Measurements from ENCODE around the gene PLA2G7. TPM values are rescaled to one million over a fixed set of nuclear protein-coding genes. Genes with fewer than 3 reads are reported as not detected.

The PLA2G7 gene
- total and polyA plus RNA-seq, 2 experiments from 2014 or later = 1.5 TPM; not detected in 1

DNA sequence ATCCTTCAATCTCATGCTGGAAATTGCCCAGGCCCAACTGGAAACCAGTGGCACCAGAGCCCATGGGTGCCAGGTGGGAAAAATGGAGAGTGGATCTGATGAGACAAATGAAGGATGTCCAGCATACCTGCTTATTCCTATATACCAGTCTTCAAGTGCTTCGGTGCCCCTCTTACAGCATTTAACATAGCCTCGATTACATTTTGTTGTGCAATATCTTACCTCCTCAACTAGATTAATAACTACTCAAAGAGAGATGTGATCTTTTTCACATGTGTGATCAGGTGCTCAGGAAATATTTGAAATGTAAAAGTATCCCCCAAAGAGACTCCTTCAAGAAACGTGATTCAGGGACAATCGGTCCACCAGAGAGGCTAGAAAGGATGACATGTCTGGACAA, 6.7 kb upstream of the PLA2G7 start:
- Histone ChIP-seq H3K4me3 (no peak overlapping the region), H3K27ac (no peak overlapping the region), H3K4me1 (ENCODE audit: insufficient read depth) (peaks cover 4% of the 10 kb centered on the region), H2AFZ (no peak overlapping the region), H3K9me3 (ENCODE audit: low read depth) (no peaks in the 10 kb centered on the region), H3K36me3 (replicated peaks; ENCODE audit: insufficient read depth, low read depth) (no peaks in the 10 kb centered on the region), H3K79me2 (no peaks in the 10 kb centered on the region), H3K9me2 (replicated peaks; ENCODE audit: insufficient read depth) (no peaks in the 10 kb centered on the region), H4K20me1 (ENCODE audit: insufficient read depth, poor library complexity, severe bottlenecking) (no peaks in the 10 kb centered on the region), H3K27me3 (peaks cover 8% of the 10 kb centered on the region), H3K4me2 (no peak overlapping the region)
- TF ChIP-seq EZH2 (IDR thresholded peaks at IDR 0.05; ENCODE audit: borderline replicate concordance) (no peak), EZH2phosphoT487 (IDR thresholded peaks at IDR 0.05; ENCODE audit: low read depth, severe bottlenecking, unreplicated experiment) (no peak)
- TF ChIP-seq, protein P1, sequence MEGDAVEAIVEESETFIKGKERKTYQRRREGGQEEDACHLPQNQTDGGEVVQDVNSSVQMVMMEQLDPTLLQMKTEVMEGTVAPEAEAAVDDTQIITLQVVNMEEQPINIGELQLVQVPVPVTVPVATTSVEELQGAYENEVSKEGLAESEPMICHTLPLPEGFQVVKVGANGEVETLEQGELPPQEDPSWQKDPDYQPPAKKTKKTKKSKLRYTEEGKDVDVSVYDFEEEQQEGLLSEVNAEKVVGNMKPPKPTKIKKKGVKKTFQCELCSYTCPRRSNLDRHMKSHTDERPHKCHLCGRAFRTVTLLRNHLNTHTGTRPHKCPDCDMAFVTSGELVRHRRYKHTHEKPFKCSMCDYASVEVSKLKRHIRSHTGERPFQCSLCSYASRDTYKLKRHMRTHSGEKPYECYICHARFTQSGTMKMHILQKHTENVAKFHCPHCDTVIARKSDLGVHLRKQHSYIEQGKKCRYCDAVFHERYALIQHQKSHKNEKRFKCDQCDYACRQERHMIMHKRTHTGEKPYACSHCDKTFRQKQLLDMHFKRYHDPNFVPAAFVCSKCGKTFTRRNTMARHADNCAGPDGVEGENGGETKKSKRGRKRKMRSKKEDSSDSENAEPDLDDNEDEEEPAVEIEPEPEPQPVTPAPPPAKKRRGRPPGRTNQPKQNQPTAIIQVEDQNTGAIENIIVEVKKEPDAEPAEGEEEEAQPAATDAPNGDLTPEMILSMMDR (IDR thresholded peaks at IDR 0.05; ENCODE audit: poor library complexity) = no peak
- 97% methylated on average over 4 of the region's 4 CpGs for WGBS (ENCODE audit: low lambda C conversion rate, missing lambda C conversion rate)
- no peak for DNase-seq (ENCODE audit: low spot score)

DNA sequence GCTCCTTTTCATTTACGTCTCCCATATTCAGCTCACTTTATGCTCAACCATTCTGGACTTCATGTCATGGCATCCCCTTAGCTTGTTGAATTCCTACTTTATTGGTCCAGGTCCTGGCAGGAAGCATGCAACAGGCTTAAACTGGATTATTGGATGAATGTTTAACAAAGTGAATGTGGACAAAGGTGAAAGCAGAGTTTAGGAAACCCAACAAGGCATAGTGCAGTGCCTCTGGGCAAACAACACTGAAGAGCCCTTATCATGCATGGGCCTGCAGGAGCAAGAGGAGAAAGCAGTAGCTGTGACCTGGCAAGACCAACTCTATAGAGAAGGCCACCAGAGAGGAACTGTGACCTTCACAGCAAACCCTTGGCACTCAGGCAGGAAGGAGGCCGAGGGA, 6.3 kb upstream of the PLA2G7 start:
- no peak overlapping the region for H3K4me2 ChIP-seq
- TF ChIP-seq EZH2 (IDR thresholded peaks at IDR 0.05; ENCODE audit: borderline replicate concordance) (no peak), EZH2phosphoT487 (IDR thresholded peaks at IDR 0.05; ENCODE audit: low read depth, severe bottlenecking, unreplicated experiment) (peak; percentile 74)
- TF ChIP-seq, protein P1 (IDR thresholded peaks at IDR 0.05; ENCODE audit: poor library complexity) = no peak
- no peaks in the 10 kb centered on the region for H3K36me3 ChIP-seq (replicated peaks; ENCODE audit: insufficient read depth, low read depth)
- H3K4me3 ChIP-seq = no peak overlapping the region
- H3K9me3 ChIP-seq (ENCODE audit: low read depth) = no peaks in the 10 kb centered on the region
- no peak overlapping the region for H2AFZ ChIP-seq
- peaks cover 13% of the 10 kb centered on the region for H3K27me3 ChIP-seq
- no peaks in the 10 kb centered on the region for H3K79me2 ChIP-seq
- H3K27ac ChIP-seq = no peak overlapping the region
- H4K20me1 ChIP-seq (ENCODE audit: insufficient read depth, poor library complexity, severe bottlenecking) = no peaks in the 10 kb centered on the region
- H3K9me2 ChIP-seq (replicated peaks; ENCODE audit: insufficient read depth) = no peaks in the 10 kb centered on the region
- peak; percentile 23 for DNase-seq (ENCODE audit: low spot score)
- peaks cover 4% of the 10 kb centered on the region for H3K4me1 ChIP-seq (ENCODE audit: insufficient read depth)
- 92% methylated on average over 2 of the region's 2 CpGs for WGBS (ENCODE audit: low lambda C conversion rate, missing lambda C conversion rate)

DNA sequence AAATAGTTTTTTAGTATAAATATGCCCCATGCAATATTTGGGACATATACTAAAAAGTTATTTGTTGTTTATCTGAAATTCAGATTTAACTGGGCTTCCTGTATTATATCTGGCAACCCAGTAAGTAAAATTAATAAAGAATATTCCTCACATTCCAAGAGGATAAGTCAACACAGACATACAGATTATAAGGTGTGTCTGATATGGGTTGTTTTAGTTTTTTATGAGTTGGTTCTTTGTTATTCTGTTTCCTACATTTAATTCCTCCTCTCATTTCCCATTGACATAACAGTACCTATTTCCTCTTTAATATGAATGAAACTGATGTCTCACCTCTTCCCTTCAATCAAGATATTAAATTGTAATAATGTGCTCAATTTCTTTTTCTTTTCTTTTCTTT, 1.7 kb upstream of the PLA2G7 start:
- no peak for DNase-seq (ENCODE audit: low spot score)
- TF ChIP-seq EZH2 (IDR thresholded peaks at IDR 0.05; ENCODE audit: borderline replicate concordance) (no peak), EZH2phosphoT487 (IDR thresholded peaks at IDR 0.05; ENCODE audit: low read depth, severe bottlenecking, unreplicated experiment) (no peak)
- TF ChIP-seq, protein P1 (IDR thresholded peaks at IDR 0.05; ENCODE audit: poor library complexity) = no peak
- Histone ChIP-seq H3K79me2 (no peaks in the 10 kb centered on the region), H3K36me3 (replicated peaks; ENCODE audit: insufficient read depth, low read depth) (no peaks in the 10 kb centered on the region), H4K20me1 (ENCODE audit: insufficient read depth, poor library complexity, severe bottlenecking) (no peaks in the 10 kb centered on the region), H3K4me1 (ENCODE audit: insufficient read depth) (no peaks in the 10 kb centered on the region), H3K9me3 (ENCODE audit: low read depth) (no peaks in the 10 kb centered on the region), H3K27me3 (peaks cover 31% of the 10 kb centered on the region), H2AFZ (no peak overlapping the region), H3K27ac (no peak overlapping the region), H3K9me2 (replicated peaks; ENCODE audit: insufficient read depth) (no peaks in the 10 kb centered on the region), H3K4me3 (no peak overlapping the region), H3K4me2 (no peak overlapping the region)

DNA sequence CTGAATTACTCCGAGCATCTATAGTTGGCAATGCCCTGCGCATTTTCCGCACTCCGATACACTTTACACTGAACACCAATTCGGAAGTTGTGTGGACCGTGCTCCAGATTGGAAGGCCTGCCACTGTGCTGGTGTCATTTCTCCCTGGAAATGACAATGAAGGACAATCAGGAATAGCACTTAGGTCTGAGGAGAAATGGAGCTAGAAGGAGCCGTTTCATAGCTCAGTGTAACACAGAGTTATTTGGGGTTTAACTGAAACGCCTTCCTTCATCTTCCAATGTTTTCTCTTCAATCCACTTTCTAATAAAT, 501 bp upstream of the PLA2G7 start:
- no peaks in the 10 kb centered on the region for H4K20me1 ChIP-seq (ENCODE audit: insufficient read depth, poor library complexity, severe bottlenecking)
- H3K4me3 ChIP-seq = peak overlapping the region; percentile 76
- peaks cover 31% of the 10 kb centered on the region for H3K27me3 ChIP-seq
- no peak for DNase-seq (ENCODE audit: low spot score)
- no peaks in the 10 kb centered on the region for H3K9me3 ChIP-seq (ENCODE audit: low read depth)
- no peak for TF ChIP-seq EZH2 (IDR thresholded peaks at IDR 0.05; ENCODE audit: borderline replicate concordance)
- no peak for TF ChIP-seq EZH2phosphoT487 (IDR thresholded peaks at IDR 0.05; ENCODE audit: low read depth, severe bottlenecking, unreplicated experiment)
- TF ChIP-seq, protein P1 (IDR thresholded peaks at IDR 0.05; ENCODE audit: poor library complexity) = no peak
- peak overlapping the region; percentile 85 for H2AFZ ChIP-seq
- WGBS (ENCODE audit: low lambda C conversion rate, missing lambda C conversion rate) = 27% methylated on average over 8 of the region's 8 CpGs
- H3K4me2 ChIP-seq = peak overlapping the region; percentile 100
- H3K79me2 ChIP-seq = no peaks in the 10 kb centered on the region
- no peaks in the 10 kb centered on the region for H3K9me2 ChIP-seq (replicated peaks; ENCODE audit: insufficient read depth)
- no peaks in the 10 kb centered on the region for H3K36me3 ChIP-seq (replicated peaks; ENCODE audit: insufficient read depth, low read depth)
- H3K27ac ChIP-seq = no peak overlapping the region
- H3K4me1 ChIP-seq (ENCODE audit: insufficient read depth) = no peaks in the 10 kb centered on the region

Data from hepatocyte (in vitro differentiated cells).